Measurements from ENCODE around the gene ACAA2.

Gene ACAA2

DNA sequence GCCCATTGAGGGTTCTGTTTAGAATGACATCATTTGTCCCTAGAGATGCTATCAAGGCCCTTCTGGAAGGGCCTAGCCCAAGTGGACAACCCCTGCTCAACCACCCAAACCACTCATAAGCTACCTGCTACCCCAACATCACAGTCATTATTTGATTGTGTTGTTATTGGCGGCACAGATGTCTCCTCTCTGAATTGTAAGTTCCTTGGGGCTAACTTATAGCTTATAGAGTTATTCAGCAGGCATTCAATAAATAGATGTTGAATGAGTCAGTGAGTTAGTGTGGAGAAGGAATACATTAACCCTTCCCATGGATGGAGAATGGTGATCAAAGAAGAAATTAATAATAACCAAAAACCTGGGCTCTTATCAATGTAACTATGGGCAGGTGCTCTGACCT, 80.0 kb downstream of the ACAA2 start:
- TF ChIP-seq, protein P1, sequence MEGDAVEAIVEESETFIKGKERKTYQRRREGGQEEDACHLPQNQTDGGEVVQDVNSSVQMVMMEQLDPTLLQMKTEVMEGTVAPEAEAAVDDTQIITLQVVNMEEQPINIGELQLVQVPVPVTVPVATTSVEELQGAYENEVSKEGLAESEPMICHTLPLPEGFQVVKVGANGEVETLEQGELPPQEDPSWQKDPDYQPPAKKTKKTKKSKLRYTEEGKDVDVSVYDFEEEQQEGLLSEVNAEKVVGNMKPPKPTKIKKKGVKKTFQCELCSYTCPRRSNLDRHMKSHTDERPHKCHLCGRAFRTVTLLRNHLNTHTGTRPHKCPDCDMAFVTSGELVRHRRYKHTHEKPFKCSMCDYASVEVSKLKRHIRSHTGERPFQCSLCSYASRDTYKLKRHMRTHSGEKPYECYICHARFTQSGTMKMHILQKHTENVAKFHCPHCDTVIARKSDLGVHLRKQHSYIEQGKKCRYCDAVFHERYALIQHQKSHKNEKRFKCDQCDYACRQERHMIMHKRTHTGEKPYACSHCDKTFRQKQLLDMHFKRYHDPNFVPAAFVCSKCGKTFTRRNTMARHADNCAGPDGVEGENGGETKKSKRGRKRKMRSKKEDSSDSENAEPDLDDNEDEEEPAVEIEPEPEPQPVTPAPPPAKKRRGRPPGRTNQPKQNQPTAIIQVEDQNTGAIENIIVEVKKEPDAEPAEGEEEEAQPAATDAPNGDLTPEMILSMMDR (IDR thresholded peaks at IDR 0.05; ENCODE audit: insufficient read depth, low read depth, low read length, missing control alignments) = no peak
- no peak overlapping the region for H3K4me3 ChIP-seq (ENCODE audit: low read length)
- DNase-seq (ENCODE audit: low read depth) = peak; percentile 45

All from epithelial cell of esophagus (primary cell).